ENCODE results near the gene OR6B2. TPM values are rescaled to one million over a fixed set of nuclear protein-coding genes. Genes with fewer than 3 reads are reported as not detected.
A peak's percentile ranks its signal among the peaks of the same experiment; 100 is the strongest.
"Not testable (repeated sequence)": the region's sequence is repeated elsewhere in the genome, so short reads cannot be mapped to it uniquely, and the experiment has no call there.

The OR6B2 gene
- total and polyA plus RNA-seq, 4 donors = not detected

DNA sequence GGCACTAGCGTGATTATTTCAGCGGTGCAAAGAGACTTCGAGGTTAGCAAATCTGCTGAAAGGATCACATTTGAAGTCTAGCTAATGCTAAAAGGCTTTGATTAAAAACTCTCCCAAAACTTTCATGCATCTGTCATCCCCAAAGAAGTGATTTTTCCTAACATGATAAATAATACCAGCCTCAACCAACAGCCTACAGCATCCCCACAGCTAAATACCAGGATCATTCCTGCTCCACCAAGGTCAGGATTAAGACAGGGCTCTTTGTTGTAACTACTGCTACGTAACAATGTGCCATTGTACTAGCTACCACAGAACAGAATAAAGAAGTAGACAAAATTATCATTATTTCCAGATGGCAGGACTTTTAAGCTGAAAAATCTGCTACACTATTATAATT lies 21.5 kb upstream of the OR6B2 start:
- Histone ChIP-seq H3K27me3 (ENCODE audit: control insufficient read depth in 3 of 3, insufficient read depth in 3 of 3, low read length in 2 of 3) (peaks cover 4 to 60% (median 7%) of the 10 kb centered on the region in 3 donors), H3K27ac (ENCODE audit: low read depth in 1 of 2, low read length in 1 of 2) (no peak overlapping the region), H3K4me1 (ENCODE audit: control insufficient read depth in 5 of 5, insufficient read depth in 5 of 5, low read length in 5 of 5) (no peaks in the 10 kb centered on the region), H3K36me3 (ENCODE audit: control insufficient read depth in 4 of 4, insufficient read depth in 4 of 4, low read length in 4 of 4) (no peaks in the 10 kb centered on the region), H3K4me3 (no peak overlapping the region), H3K9ac (ENCODE audit: insufficient read depth in 1 of 2, low read length in 2 of 2) (no peak overlapping the region), H3K9me3 (ENCODE audit: control insufficient read depth in 4 of 4, insufficient read depth in 3 of 4, low read length in 3 of 4) (no peaks in the 10 kb centered on the region)
- WGBS, 2 donors = 78 to 83% methylated on average over 4 of the region's 4 CpGs
- ATAC-seq (ENCODE audit: insufficient read depth, low FRiP score) = no peak
- TF ChIP-seq, protein P1, sequence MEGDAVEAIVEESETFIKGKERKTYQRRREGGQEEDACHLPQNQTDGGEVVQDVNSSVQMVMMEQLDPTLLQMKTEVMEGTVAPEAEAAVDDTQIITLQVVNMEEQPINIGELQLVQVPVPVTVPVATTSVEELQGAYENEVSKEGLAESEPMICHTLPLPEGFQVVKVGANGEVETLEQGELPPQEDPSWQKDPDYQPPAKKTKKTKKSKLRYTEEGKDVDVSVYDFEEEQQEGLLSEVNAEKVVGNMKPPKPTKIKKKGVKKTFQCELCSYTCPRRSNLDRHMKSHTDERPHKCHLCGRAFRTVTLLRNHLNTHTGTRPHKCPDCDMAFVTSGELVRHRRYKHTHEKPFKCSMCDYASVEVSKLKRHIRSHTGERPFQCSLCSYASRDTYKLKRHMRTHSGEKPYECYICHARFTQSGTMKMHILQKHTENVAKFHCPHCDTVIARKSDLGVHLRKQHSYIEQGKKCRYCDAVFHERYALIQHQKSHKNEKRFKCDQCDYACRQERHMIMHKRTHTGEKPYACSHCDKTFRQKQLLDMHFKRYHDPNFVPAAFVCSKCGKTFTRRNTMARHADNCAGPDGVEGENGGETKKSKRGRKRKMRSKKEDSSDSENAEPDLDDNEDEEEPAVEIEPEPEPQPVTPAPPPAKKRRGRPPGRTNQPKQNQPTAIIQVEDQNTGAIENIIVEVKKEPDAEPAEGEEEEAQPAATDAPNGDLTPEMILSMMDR (IDR thresholded peaks at IDR 0.05; ENCODE audit: control extremely low read depth, extremely low read depth) = no peak
- DNase-seq = no peak

DNA sequence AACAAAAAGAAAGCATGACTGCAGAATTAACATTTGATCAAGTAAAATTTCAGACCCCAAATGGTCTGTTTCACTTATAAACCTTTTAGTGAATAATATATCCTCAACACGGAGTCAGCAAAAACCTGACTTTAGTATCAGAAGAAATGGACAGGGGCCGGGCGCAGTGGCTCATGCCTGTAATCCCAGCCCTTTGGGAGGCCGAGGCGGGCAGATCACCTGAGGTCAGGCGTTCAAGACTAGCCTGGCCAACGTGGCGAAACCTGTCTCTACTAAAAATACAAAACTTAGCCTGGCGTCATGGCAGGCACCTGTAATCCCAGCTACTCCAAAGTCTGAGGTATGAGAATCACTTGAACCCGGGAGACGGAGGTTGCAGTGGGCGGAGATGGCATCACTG lies 20.0 kb upstream of the OR6B2 start:
- DNase-seq (no peak), ATAC-seq (ENCODE audit: insufficient read depth, low FRiP score) (no peak)
- Histone ChIP-seq H3K9me3 (ENCODE audit: control insufficient read depth in 4 of 4, insufficient read depth in 3 of 4, low read length in 3 of 4) (no peaks in the 10 kb centered on the region), H3K27ac (ENCODE audit: low read depth in 1 of 2, low read length in 1 of 2) (no peak overlapping the region), H3K4me1 (ENCODE audit: control insufficient read depth in 5 of 5, insufficient read depth in 5 of 5, low read length in 5 of 5) (no peaks in the 10 kb centered on the region), H3K9ac (ENCODE audit: insufficient read depth in 1 of 2, low read length in 2 of 2) (no peak overlapping the region), H3K4me3 (no peak overlapping the region), H3K36me3 (ENCODE audit: control insufficient read depth in 4 of 4, insufficient read depth in 4 of 4, low read length in 4 of 4) (no peaks in the 10 kb centered on the region), H3K27me3 (ENCODE audit: control insufficient read depth in 3 of 3, insufficient read depth in 3 of 3, low read length in 2 of 3) (peaks cover 0 to 50% (median 4%) of the 10 kb centered on the region in 3 donors)
- 79 to 80% methylated on average over 12 of the region's 12 CpGs for WGBS, 2 donors
- TF ChIP-seq, protein P1 (IDR thresholded peaks at IDR 0.05; ENCODE audit: control extremely low read depth, extremely low read depth) = no peak

DNA sequence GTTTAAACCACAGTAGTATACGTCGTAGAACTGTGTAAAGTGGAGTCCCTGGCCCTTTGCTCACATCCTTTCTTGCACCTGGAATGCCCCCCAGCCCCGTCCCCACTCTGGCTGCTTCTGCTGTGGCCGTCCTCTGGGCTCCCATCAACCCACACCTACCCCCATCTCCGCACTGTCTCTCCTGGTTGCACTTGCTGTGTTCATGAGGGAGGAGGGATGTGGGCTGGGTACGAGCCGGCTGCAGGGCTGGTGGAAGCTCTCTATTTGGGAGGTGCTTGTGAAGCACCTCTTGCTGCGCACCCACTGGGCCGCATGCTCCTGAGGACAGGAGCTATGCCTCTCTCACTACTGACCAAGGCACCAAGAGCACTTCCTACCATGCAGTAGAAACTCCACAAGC lies 18.0 kb upstream of the OR6B2 start:
- Histone ChIP-seq H3K9me3 (ENCODE audit: control insufficient read depth in 4 of 4, insufficient read depth in 3 of 4, low read length in 3 of 4) (no peaks in the 10 kb centered on the region), H3K4me3 (peak overlapping the region; percentile 1), H3K27me3 (ENCODE audit: control insufficient read depth in 3 of 3, insufficient read depth in 3 of 3, low read length in 2 of 3) (peaks cover 0 to 33% (median 4%) of the 10 kb centered on the region in 3 donors), H3K4me1 (ENCODE audit: control insufficient read depth in 5 of 5, insufficient read depth in 5 of 5, low read length in 5 of 5) (no peaks in the 10 kb centered on the region), H3K27ac (ENCODE audit: low read depth in 1 of 2, low read length in 1 of 2) (no peak overlapping the region), H3K36me3 (ENCODE audit: control insufficient read depth in 4 of 4, insufficient read depth in 4 of 4, low read length in 4 of 4) (no peaks in the 10 kb centered on the region), H3K9ac (ENCODE audit: insufficient read depth in 1 of 2, low read length in 2 of 2) (no peak overlapping the region)
- ATAC-seq (ENCODE audit: insufficient read depth, low FRiP score) = no peak
- 65 to 75% methylated on average over 9 of the region's 9 CpGs for WGBS, 2 donors
- DNase-seq = no peak
- TF ChIP-seq, protein P1 (IDR thresholded peaks at IDR 0.05; ENCODE audit: control extremely low read depth, extremely low read depth) = no peak

DNA sequence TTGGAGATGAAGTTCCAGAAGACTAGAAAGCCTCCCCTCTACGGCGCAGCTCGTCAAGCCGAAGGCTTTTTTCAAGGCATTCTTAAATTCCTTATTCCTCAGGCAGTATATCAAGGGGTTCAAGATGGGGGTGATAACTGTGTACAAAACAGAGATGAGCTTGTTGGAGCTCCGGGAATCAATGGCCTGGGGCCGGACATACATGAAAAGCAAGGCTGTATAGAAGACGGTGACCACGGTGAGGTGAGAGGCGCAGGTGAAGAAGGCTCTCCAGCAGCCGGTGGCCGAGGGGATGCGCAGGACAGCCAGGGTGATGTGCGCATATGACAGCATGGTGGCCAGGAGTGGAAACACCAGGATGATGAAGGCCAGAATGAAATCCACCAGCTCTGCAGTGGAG lies 14.9 kb upstream of the OR6B2 start:
- TF ChIP-seq, protein P1 (IDR thresholded peaks at IDR 0.05; ENCODE audit: control extremely low read depth, extremely low read depth) = no peak
- H3K4me1 ChIP-seq (ENCODE audit: control insufficient read depth in 5 of 5, insufficient read depth in 5 of 5, low read length in 5 of 5) = no peaks in the 10 kb centered on the region
- no peak overlapping the region for H3K4me3 ChIP-seq
- DNase-seq (no peak), ATAC-seq (ENCODE audit: insufficient read depth, low FRiP score) (no peak)
- H3K9me3 ChIP-seq (ENCODE audit: control insufficient read depth in 4 of 4, insufficient read depth in 3 of 4, low read length in 3 of 4) = no peaks in the 10 kb centered on the region
- H3K27ac ChIP-seq (ENCODE audit: low read depth in 1 of 2, low read length in 1 of 2) = no peak overlapping the region
- H3K36me3 ChIP-seq (ENCODE audit: control insufficient read depth in 4 of 4, insufficient read depth in 4 of 4, low read length in 4 of 4) = no peaks in the 10 kb centered on the region
- H3K9ac ChIP-seq (ENCODE audit: insufficient read depth in 1 of 2, low read length in 2 of 2) = no peak overlapping the region
- peaks cover 0 to 25% (median 3%) of the 10 kb centered on the region in 3 donors for H3K27me3 ChIP-seq (ENCODE audit: control insufficient read depth in 3 of 3, insufficient read depth in 3 of 3, low read length in 2 of 3)
- 91 to 94% methylated on average over 13 of the region's 13 CpGs for WGBS, 2 donors

DNA sequence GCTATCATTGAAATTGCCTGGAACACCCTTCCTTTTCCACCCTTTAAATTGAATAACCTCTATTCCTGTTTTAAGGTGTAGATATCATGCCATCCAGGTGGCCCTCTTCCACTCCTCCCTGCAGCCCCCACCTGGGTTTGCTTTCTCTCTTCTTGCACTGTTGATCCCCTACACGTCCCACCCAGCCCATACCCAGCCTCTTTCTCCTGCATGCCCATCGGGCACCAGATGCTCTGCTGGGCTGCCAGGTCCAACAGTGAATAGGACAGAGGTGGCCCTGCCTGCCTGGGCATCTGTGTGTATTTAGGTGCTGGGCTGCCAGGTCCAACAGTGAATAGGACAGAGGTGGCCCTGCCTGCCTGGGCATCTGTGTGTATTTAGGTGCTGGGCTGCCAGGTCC lies 13.9 kb upstream of the OR6B2 start:
- not testable (repeated sequence) for DNase-seq; H3K36me3 ChIP-seq (ENCODE audit: control insufficient read depth in 4 of 4, insufficient read depth in 4 of 4, low read length in 4 of 4); H3K4me1 ChIP-seq (ENCODE audit: control insufficient read depth in 5 of 5, insufficient read depth in 5 of 5, low read length in 5 of 5); H3K27ac ChIP-seq (ENCODE audit: low read depth in 1 of 2, low read length in 1 of 2); ATAC-seq (ENCODE audit: insufficient read depth, low FRiP score); H3K4me3 ChIP-seq; H3K9ac ChIP-seq (ENCODE audit: insufficient read depth in 1 of 2, low read length in 2 of 2); H3K9me3 ChIP-seq (ENCODE audit: control insufficient read depth in 4 of 4, insufficient read depth in 3 of 4, low read length in 3 of 4)
- H3K27me3 ChIP-seq (ENCODE audit: control insufficient read depth in 3 of 3, insufficient read depth in 3 of 3, low read length in 2 of 3) = peaks cover 0 to 28% (median 3%) of the 10 kb centered on the region in 3 donors
- 70 to 74% methylated on average over 2 of the region's 2 CpGs for WGBS, 2 donors

All from lung (tissue), 12 donors.